H9 (cell line): Measurements from ENCODE around the gene GFOD2. TPM values are rescaled to one million over a fixed set of nuclear protein-coding genes. Genes with fewer than 3 reads are reported as not detected.
A peak's percentile ranks its signal among the peaks of the same experiment; 100 is the strongest.

Experiments used
- DNase-seq: peaks from one replicate; pipeline ENCODE4 v3.0.0-alpha.2; 2017
- H2AFZ ChIP-seq: one replicate; pipeline ENCODE4 v1.6.1; 2013; ENCODE audit warnings: mild to moderate bottlenecking, low read length, control low read depth, moderate library complexity
- H2AK5ac ChIP-seq: 2 replicates; pipeline ENCODE4 v1.6.1; 2013; ENCODE audit warnings: low read length, control low read depth, mixed read lengths; ENCODE audit not compliant: insufficient read length
- H2BK120ac ChIP-seq: one replicate; pipeline ENCODE4 v1.6.1; 2013; ENCODE audit warnings: low read depth, mild to moderate bottlenecking, low read length, control low read depth, inconsistent platforms; ENCODE audit not compliant: poor library complexity, severe bottlenecking
- H2BK12ac ChIP-seq: 2 replicates; pipeline ENCODE4 v1.6.1; 2013; ENCODE audit warnings: low read length, control low read depth, mixed read lengths, low read depth; ENCODE audit not compliant: insufficient read length
- H2BK15ac ChIP-seq: 2 replicates; pipeline ENCODE4 v1.6.1; 2013; ENCODE audit warnings: low read depth, low read length, control low read depth
- H2BK20ac ChIP-seq: one replicate; pipeline ENCODE4 v1.6.1; 2013; ENCODE audit warnings: low read depth, mild to moderate bottlenecking, low read length, control low read depth, inconsistent platforms; ENCODE audit not compliant: poor library complexity, severe bottlenecking
- H2BK5ac ChIP-seq: 2 replicates; pipeline ENCODE4 v1.6.1; 2013; ENCODE audit warnings: low read length, control low read depth, mixed read lengths; ENCODE audit not compliant: insufficient read length
- H3K14ac ChIP-seq: 2 replicates; pipeline ENCODE4 v1.6.1; 2013; ENCODE audit warnings: low read length, control low read depth; ENCODE audit not compliant: insufficient read depth
- H3K18ac ChIP-seq: 2 replicates; pipeline ENCODE4 v1.6.1; 2013; ENCODE audit warnings: low read depth, mild to moderate bottlenecking, mixed read lengths, low read length, control low read depth; ENCODE audit not compliant: insufficient read length
- H3K23ac ChIP-seq: 2 replicates; pipeline ENCODE4 v1.6.1; 2013; ENCODE audit warnings: low read length, control low read depth, mixed read lengths, low read depth; ENCODE audit not compliant: insufficient read length
- H3K23me2 ChIP-seq: 2 replicates; pipeline ENCODE4 v1.6.1; 2013; ENCODE audit warnings: low read depth, mild to moderate bottlenecking, mixed read lengths, low read length, control low read depth; ENCODE audit not compliant: insufficient read length, poor library complexity, severe bottlenecking
- H3K27ac ChIP-seq: 2 replicates; pipeline ENCODE4 v1.5.1; 2013; ENCODE audit warnings: low read length, control low read depth, mixed read lengths, low read depth; ENCODE audit not compliant: insufficient read length
- H3K27me3 ChIP-seq: 2 replicates; pipeline ENCODE4 v1.6.1; 2013; ENCODE audit warnings: low read length, control low read depth, inconsistent platforms; ENCODE audit not compliant: insufficient read depth
- H3K4ac ChIP-seq: 2 replicates; pipeline ENCODE4 v1.6.1; 2013; ENCODE audit warnings: low read depth, mild to moderate bottlenecking, control low read depth, inconsistent platforms, low read length, moderate library complexity
- H3K4me1 ChIP-seq: 2 replicates; pipeline ENCODE4 v1.6.1; 2013; ENCODE audit warnings: low read length, control low read depth, inconsistent platforms; ENCODE audit not compliant: insufficient read depth
- H3K4me2 ChIP-seq: 2 replicates; pipeline ENCODE4 v1.6.1; 2013; ENCODE audit warnings: low read length, control low read depth, mixed read lengths; ENCODE audit not compliant: insufficient read length, insufficient read depth
- H3K56ac ChIP-seq: 2 replicates; pipeline ENCODE4 v1.6.1; 2013; ENCODE audit warnings: low read depth, mild to moderate bottlenecking, mixed read lengths, low read length, control low read depth; ENCODE audit not compliant: insufficient read length
- H3K79me1 ChIP-seq: 2 replicates; pipeline ENCODE4 v1.6.1; 2013; ENCODE audit warnings: low read depth, mild to moderate bottlenecking, moderate library complexity, low read length, control low read depth, inconsistent platforms; ENCODE audit not compliant: insufficient read depth, poor library complexity, severe bottlenecking
- H3K79me2 ChIP-seq: 2 replicates; pipeline ENCODE4 v1.6.1; 2013; ENCODE audit warnings: low read length, control low read depth, inconsistent platforms; ENCODE audit not compliant: insufficient read depth
- H3K9ac ChIP-seq: 2 replicates; pipeline ENCODE4 v1.6.1; 2013; ENCODE audit warnings: low read length, control low read depth, mixed read lengths; ENCODE audit not compliant: insufficient read length; ENCODE audit errors: extremely low read depth
- H3K9me3 ChIP-seq: one replicate; pipeline ENCODE4 v1.6.1; 2013; ENCODE audit warnings: low read depth, low read length, inconsistent platforms; ENCODE audit not compliant: control insufficient read depth
- H3T11ph ChIP-seq: one replicate; pipeline ENCODE4 v1.6.1; 2013; ENCODE audit warnings: mild to moderate bottlenecking, low read length, control low read depth, inconsistent platforms
- H4K20me1 ChIP-seq: one replicate; pipeline ENCODE4 v1.6.1; 2013; ENCODE audit not compliant: control insufficient read depth, insufficient read length, insufficient read depth
- H4K5ac ChIP-seq: 2 replicates; pipeline ENCODE4 v1.6.1; 2013; ENCODE audit warnings: low read depth, mild to moderate bottlenecking, mixed read lengths, low read length, control low read depth; ENCODE audit not compliant: insufficient read length
- H4K8ac ChIP-seq: replicated peaks from 2 replicates; pipeline ENCODE4 v1.6.1; 2013; ENCODE audit warnings: low read length, control low read depth, mixed read lengths, low read depth; ENCODE audit not compliant: insufficient read length
- H4K91ac ChIP-seq: 2 replicates; pipeline ENCODE4 v1.6.1; 2013; ENCODE audit warnings: low read depth, mild to moderate bottlenecking, moderate library complexity, mixed read lengths, low read length, control low read depth; ENCODE audit not compliant: insufficient read length
- H3K27ac Mint-ChIP-seq, 3 experiments: 2 replicates in 2 of 3; 3 replicates in 1 of 3; pipeline ENCODE4 v1.8.0; 2020 to 2021; ENCODE audit warnings: mixed read lengths in 3 of 3, mild to moderate bottlenecking in 1 of 3, moderate library complexity in 1 of 3
- H3K27me3 Mint-ChIP-seq: 2 replicates; pipeline ENCODE4 v1.8.0; 2021; ENCODE audit warnings: low read depth, mild to moderate bottlenecking, moderate library complexity, mixed read lengths
- H3K36me3 Mint-ChIP-seq, 3 experiments: 2 replicates in 2 of 3; 3 replicates in 1 of 3; pipeline ENCODE4 v1.8.0; 2020 to 2021; ENCODE audit warnings: low read depth in 3 of 3, mixed read lengths in 3 of 3; ENCODE audit not compliant: insufficient read depth in 1 of 3
- H3K4me1 Mint-ChIP-seq, 2 experiments: 2 replicates each; pipeline ENCODE4 v1.8.0; 2020; ENCODE audit warnings: mixed read lengths in 2 of 2
- H3K4me3 Mint-ChIP-seq, 2 experiments: 2 replicates in 1 of 2; 3 replicates in 1 of 2; pipeline ENCODE4 v1.8.0; 2020 to 2021; ENCODE audit warnings: mild to moderate bottlenecking in 2 of 2, mixed read lengths in 2 of 2, moderate library complexity in 1 of 2
- H3K9me3 Mint-ChIP-seq, 2 experiments: 2 replicates in 1 of 2; 3 replicates in 1 of 2; pipeline ENCODE4 v1.8.0; 2020; ENCODE audit warnings: mild to moderate bottlenecking in 2 of 2, mixed read lengths in 2 of 2, moderate library complexity in 1 of 2
- CTCF ChIP-seq: fragments of 200-600 bp; sonication (generic); conservative IDR thresholded peaks from 3 replicates; pipeline ENCODE4 v1.8.0; 2021; ENCODE audit warnings: antibody characterized with exemption, mild to moderate bottlenecking
- WGBS: extraction: QIAGEN DNeasy Blood & Tissue Kit; methylation state at CpG from one replicate; pipeline ENCODE4 v1.1.7; 2013; ENCODE audit warnings: missing lambda C conversion rate, low lambda C conversion rate, mixed read lengths; ENCODE audit not compliant: insufficient read length; ENCODE audit errors: extremely low coverage; 5-methylcytosine and 5-hydroxymethylcytosine counted together
- total RNA-seq: library from RNA; stranded (reverse); gene quantifications from 2 replicates; pipeline ENCODE4 v1.2.1, GENCODE V29; 2021

Gene GFOD2
- total RNA-seq, 1 experiment from 2014 or later: 21.8 TPM

GRCh38 chr16:67720236-67720635 lies 1.1 kb upstream of the GFOD2 start:
- H4K20me1 ChIP-seq: no peaks in the 10 kb centered on the region
- no peak overlapping the region for H2AK5ac ChIP-seq
- no peak overlapping the region for H3K18ac ChIP-seq
- no peak overlapping the region for H4K5ac ChIP-seq
- no peaks in the 10 kb centered on the region for H3K9me3 ChIP-seq
- TF ChIP-seq CTCF: no peak
- H3T11ph ChIP-seq: no peak overlapping the region
- H3K79me2 ChIP-seq: peaks cover 10% of the 10 kb centered on the region; the same call in 1 of the 2 replicates
- WGBS: no CpG with 5 or more reads among the region's 1 CpG
- H2BK5ac ChIP-seq: no peak overlapping the region
- H2BK20ac ChIP-seq: no peak overlapping the region
- H3K27me3 ChIP-seq: no peaks in the 10 kb centered on the region
- no peak overlapping the region for H4K8ac ChIP-seq
- no peak overlapping the region for H2BK12ac ChIP-seq
- Mint-ChIP-seq H3K27ac (peak overlapping the region in 1 of 3 experiments; percentile 96; a peak in 1 of 7 replicates), H3K27me3 (peaks cover 3% of the 10 kb centered on the region), H3K9me3 (no peaks in the 10 kb centered on the region), H3K4me3 (peak overlapping the region; percentile 95 to 99), H3K36me3 (peaks cover 0 to 15% (median 2%) of the 10 kb centered on the region in 3 experiments; a peak in 4 of 7 replicates), H3K4me1 (peaks cover 15 to 17% of the 10 kb centered on the region in 2 experiments)
- no peak overlapping the region for H2BK15ac ChIP-seq
- peaks cover 14% of the 10 kb centered on the region for H3K23me2 ChIP-seq
- H3K14ac ChIP-seq: no peak overlapping the region
- H2AFZ ChIP-seq: no peak overlapping the region
- no peaks in the 10 kb centered on the region for H3K79me1 ChIP-seq
- H3K27ac ChIP-seq: no peak overlapping the region
- no peaks in the 10 kb centered on the region; the same call in 1 of the 2 replicates for H3K4me1 ChIP-seq
- H3K4ac ChIP-seq: no peak overlapping the region
- DNase-seq: no peak
- no peak overlapping the region for H3K9ac ChIP-seq
- no peak overlapping the region for H3K56ac ChIP-seq
- H4K91ac ChIP-seq: no peak overlapping the region
- peak overlapping the region; percentile 99 for H3K4me2 ChIP-seq
- no peak overlapping the region for H2BK120ac ChIP-seq
- no peak overlapping the region for H3K23ac ChIP-seq
